CD4-positive, alpha-beta T cell treated with Interleukin-12 subunit alpha and Interleukin-12 subunit beta, for 1 hour (primary cell): ENCODE data around the gene ENDOU.
A peak's percentile ranks its signal among the peaks of the same experiment; 100 is the strongest.

Experiments
- DNase-seq: peaks from one replicate; pipeline ENCODE4 v3.0.0-alpha.2; 2020

Gene ENDOU

GRCh38 chr12:47757364-47757839 is 32.1 kb upstream of the ENDOU start:
- DNase-seq: no peak

GRCh38 chr12:47755655-47756562 is 30.6 kb upstream of the ENDOU start:
- peak; percentile 24 for DNase-seq

- DNase-seq: no peak
These were observed 29.6 kb upstream of the ENDOU start for GRCh38 chr12:47754881-47755280.

GRCh38 chr12:47754126-47754525 is 28.8 kb upstream of the ENDOU start:
- DNase-seq: no peak

- no peak for DNase-seq
These were observed 28.0 kb upstream of the ENDOU start for GRCh38 chr12:47753021-47754001.

GRCh38 chr12:47752552-47752951 is 27.3 kb upstream of the ENDOU start:
- DNase-seq: no peak

GRCh38 chr12:47752121-47752520 is 26.8 kb upstream of the ENDOU start:
- DNase-seq: no peak

- DNase-seq: no peak
These were observed 26.3 kb upstream of the ENDOU start for GRCh38 chr12:47751561-47751960.

GRCh38 chr12:47750916-47751470 is 25.7 kb upstream of the ENDOU start:
- no peak for DNase-seq

GRCh38 chr12:47750229-47750798 is 25.0 kb upstream of the ENDOU start:
- DNase-seq: no peak

- DNase-seq: no peak
These were observed 23.6 kb upstream of the ENDOU start for GRCh38 chr12:47748899-47749298.

- DNase-seq: no peak
These were observed 23.2 kb upstream of the ENDOU start for GRCh38 chr12:47748507-47748828.

GRCh38 chr12:47747596-47748506 is 22.6 kb upstream of the ENDOU start:
- DNase-seq: no peak

GRCh38 chr12:47747126-47747525 is 21.8 kb upstream of the ENDOU start:
- no peak for DNase-seq

- no peak for DNase-seq
These were observed 21.2 kb upstream of the ENDOU start for GRCh38 chr12:47746523-47746922.

- no peak for DNase-seq
These were observed 20.8 kb upstream of the ENDOU start for GRCh38 chr12:47746073-47746472.

- DNase-seq: no peak
These were observed 20.3 kb upstream of the ENDOU start for GRCh38 chr12:47745485-47746041.

- DNase-seq: no peak
These were observed 19.6 kb upstream of the ENDOU start for GRCh38 chr12:47744778-47745436.

- DNase-seq: peak; percentile 72
These were observed 18.8 kb upstream of the ENDOU start for GRCh38 chr12:47744005-47744651.

GRCh38 chr12:47743311-47743860 is 18.1 kb upstream of the ENDOU start:
- DNase-seq: no peak
